Fibroblast of mammary gland (primary cell): ENCODE data around the gene NFIX.

Experiments used
- DNase-seq: peaks from one replicate; pipeline ENCODE4 v3.0.0-alpha.2; 2010; ENCODE audit warnings: low read depth
- H3K4me3 ChIP-seq: 2 replicates; pipeline ENCODE4 v1.5.1; 2011; ENCODE audit warnings: low read depth, mild to moderate bottlenecking, low read length, moderate library complexity; ENCODE audit not compliant: control insufficient read depth
- TF ChIP-seq, protein P1 (sequence below): conservative IDR thresholded peaks from 2 replicates; pipeline ENCODE4 v1.5.1; 2011; ENCODE audit warnings: low read depth, low read length, inconsistent platforms; ENCODE audit not compliant: control insufficient read depth, insufficient read depth

NFIX gene

DNA sequence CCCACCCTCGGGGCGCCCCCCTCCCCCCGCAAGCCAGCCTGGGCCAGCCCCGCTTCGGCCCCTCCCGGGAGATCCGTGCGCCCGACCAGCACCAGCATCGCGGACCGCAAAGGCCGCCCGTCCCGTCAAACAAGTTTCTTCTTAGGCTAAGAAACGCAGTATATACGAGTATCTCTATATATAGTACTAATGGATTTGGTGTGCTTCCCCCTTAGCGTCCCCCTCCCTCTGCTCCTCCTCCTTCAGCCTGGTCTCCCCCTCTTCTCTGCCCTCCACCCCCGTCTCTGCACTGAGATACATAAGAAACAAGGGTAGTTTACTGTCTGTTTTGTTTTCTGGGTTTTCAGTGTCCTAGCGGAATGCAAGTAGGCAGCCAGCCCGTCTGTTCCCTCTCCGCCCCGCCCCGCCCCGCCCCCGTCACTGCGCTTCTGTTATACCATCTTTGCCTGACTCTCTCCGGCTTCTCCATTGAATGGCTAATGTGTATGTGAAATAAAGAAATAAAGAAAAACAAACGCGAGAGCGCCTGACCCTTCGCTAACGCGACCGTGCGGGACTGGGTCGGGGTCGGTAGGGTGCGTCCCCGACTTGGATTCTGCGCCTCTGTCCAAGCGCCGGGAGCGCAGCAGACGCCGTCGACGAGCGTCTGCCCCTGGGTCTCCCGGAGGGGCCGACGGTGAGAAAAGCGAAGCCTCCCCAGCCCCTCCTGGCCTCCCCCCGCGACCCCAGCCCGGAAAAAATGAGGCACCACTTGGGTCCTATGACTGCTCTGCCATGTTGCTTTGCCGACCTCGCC is 103.2 kb downstream of the NFIX start:
- peak overlapping the region; percentile 10 for H3K4me3 ChIP-seq
- peak; percentile 62 for DNase-seq
- TF ChIP-seq, protein P1, sequence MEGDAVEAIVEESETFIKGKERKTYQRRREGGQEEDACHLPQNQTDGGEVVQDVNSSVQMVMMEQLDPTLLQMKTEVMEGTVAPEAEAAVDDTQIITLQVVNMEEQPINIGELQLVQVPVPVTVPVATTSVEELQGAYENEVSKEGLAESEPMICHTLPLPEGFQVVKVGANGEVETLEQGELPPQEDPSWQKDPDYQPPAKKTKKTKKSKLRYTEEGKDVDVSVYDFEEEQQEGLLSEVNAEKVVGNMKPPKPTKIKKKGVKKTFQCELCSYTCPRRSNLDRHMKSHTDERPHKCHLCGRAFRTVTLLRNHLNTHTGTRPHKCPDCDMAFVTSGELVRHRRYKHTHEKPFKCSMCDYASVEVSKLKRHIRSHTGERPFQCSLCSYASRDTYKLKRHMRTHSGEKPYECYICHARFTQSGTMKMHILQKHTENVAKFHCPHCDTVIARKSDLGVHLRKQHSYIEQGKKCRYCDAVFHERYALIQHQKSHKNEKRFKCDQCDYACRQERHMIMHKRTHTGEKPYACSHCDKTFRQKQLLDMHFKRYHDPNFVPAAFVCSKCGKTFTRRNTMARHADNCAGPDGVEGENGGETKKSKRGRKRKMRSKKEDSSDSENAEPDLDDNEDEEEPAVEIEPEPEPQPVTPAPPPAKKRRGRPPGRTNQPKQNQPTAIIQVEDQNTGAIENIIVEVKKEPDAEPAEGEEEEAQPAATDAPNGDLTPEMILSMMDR: no peak

DNA sequence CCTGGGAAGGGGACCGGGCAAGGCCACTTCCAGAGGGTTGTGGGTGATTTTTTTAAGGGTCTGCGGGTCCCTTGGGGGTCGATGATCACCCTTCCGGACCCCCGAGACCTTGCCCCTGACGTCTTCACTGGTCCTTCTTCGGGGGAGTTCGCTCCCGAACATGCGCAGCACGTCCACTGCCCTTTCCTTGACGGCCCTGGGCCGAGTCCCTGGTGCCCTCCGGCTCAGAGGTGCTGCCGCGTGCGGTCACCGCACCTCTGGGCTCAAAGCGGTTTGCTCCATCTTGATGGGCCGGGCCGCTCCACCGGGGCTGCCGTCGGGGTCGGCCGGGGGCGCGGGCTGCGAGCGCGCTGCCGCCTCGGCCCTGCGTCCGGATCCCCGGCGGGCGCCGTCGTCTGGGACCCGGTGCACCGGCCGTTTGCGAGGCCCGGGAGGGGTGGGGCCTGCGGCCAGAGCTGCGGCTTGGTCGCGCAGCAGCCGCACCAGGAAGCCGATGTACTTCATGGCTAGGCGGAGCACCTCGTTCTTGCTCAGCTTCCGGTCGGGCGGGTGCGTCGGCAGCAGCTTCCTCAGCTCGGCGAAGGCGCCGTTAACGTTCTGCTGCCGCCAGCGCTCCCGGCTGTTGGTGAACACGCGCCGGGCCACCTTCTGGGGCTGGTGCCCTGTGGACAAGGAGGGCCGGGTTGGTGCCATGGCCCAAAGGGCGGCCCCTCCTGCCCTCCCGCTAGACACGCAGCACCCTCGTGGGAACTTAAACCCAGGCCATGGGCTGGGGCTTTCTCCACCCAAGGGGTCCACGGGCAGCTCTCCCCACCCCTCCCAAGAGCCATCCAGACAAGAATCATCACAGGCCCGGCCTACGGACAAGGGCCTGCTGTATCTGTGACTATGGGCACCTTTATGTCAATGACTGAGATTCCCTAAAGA is 104.1 kb downstream of the NFIX start:
- H3K4me3 ChIP-seq: no peak overlapping the region
- TF ChIP-seq, protein P1: no peak
- DNase-seq: peak; percentile 38

DNA sequence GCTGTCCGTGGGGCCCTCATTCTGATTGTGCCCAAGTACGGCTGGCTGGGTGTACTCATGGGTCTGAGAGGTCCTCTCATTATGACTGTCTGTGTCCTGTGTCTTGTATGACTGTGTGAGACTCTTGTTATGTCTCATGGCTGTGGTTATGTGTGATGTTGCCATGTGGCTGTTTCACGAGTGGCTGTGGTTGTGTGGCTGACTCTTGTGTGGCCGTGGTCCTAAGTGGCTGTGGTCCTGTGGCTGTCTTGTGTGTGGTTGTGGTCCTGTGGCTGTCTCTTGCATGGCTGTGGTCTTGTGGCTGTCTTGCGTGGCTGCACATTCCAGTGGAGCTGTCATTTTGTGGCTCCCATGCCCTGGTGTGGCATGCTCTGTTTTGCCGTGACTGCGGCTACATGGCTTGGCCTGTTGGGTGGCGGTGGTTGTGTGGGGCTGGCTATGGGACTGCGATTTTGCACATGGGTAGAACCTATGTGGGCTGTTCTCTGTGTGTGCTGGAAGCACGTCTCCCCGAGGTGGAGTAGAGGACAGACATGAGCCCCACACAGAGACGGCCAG is 104.8 kb downstream of the NFIX start:
- DNase-seq: peak; percentile 30
- H3K4me3 ChIP-seq: no peak overlapping the region

DNA sequence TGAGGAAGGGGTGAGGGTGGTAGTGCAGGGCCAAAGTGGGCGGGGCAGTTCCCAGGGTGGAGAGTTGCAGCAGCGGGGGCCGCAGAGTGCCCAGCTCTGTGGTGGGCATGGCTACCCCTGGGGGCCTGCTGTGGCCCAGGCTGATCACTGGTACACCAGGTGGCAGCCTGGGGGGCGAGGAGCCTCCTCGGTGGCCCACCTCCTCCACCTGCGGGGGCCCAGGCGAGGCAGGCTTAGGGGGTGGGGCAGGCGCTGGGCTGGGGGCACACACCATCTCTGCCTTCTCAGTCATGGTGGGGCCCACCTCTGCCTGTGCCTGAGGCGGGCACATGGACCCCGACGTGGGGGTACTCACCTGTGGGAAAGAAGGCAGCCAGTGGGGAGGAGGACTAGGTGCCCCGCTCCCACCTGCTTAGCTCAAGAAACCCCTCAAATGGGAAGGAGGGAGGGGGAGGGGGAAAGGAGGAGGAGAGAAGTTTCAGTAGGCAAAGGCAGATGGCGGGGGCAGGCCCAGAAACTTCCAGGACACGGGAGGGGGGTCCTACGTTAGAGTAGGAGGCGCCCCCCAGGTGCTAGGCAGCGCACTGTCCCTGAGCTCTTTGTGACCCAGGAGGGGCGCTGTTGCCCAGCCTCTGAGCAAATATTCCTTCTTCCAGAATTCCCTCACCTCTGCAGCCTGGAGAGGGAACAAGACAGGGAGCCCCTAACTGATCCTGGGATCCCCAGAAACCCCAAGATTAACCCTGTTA is 105.7 kb downstream of the NFIX start:
- TF ChIP-seq, protein P1: peak; percentile 24
- H3K4me3 ChIP-seq: no peak overlapping the region
- no peak for DNase-seq

More for the DNA sequence above, 104.8 kb downstream of the NFIX start:
- TF ChIP-seq, protein P1: no peak

DNA sequence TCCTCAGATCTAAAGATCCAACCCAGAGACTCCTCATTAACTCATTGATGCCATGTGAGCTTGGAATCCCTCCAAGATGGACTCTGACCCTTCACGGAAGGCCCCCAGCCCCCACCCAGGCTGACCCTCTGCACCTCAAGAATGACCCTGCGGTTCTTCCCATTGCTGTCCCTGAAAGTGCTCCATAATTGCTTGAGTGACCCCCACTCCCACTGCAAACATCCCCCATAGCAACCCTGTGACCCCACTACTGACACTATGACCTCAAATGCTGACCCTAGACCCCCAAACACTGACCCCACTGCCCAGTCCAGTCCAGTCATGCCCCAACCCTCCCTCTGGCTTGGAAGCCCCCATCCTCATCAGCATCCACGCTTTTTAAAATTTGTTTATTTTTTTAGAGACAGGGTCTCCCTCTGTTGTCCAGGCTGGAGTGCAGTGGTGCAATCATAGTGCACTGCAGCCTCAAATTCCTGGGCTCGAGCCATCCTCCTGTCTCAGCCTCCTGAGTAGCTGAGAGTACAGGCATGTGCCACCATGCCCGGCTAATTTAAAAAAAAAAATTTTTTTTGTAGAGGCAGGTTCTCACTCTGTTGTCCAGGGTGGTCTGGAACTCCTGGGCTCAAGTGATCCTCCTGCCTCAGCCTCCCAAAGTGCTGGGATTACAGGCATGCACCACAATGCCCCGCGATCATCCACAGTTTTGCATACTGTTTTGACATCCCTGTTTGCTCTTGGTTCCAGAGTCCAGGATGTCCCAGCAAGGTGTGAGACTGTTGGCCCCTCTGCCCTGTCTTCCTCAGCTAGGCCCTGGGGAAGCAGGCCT is 106.5 kb downstream of the NFIX start:
- no peak overlapping the region for H3K4me3 ChIP-seq
- DNase-seq: no peak
- TF ChIP-seq, protein P1: no peak
